ENCODE measurements around the gene SETD1B.

- TF ChIP-seq, protein P1, sequence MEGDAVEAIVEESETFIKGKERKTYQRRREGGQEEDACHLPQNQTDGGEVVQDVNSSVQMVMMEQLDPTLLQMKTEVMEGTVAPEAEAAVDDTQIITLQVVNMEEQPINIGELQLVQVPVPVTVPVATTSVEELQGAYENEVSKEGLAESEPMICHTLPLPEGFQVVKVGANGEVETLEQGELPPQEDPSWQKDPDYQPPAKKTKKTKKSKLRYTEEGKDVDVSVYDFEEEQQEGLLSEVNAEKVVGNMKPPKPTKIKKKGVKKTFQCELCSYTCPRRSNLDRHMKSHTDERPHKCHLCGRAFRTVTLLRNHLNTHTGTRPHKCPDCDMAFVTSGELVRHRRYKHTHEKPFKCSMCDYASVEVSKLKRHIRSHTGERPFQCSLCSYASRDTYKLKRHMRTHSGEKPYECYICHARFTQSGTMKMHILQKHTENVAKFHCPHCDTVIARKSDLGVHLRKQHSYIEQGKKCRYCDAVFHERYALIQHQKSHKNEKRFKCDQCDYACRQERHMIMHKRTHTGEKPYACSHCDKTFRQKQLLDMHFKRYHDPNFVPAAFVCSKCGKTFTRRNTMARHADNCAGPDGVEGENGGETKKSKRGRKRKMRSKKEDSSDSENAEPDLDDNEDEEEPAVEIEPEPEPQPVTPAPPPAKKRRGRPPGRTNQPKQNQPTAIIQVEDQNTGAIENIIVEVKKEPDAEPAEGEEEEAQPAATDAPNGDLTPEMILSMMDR (conservative IDR thresholded peaks at IDR 0.05; ENCODE audit: low read depth, low read length) = no peak
- TF ChIP-seq EZH2 (IDR thresholded peaks at IDR 0.05; ENCODE audit: borderline replicate concordance, low read depth, low read length, poor library complexity, severe bottlenecking) = no peak
Observed at GRCh38 chr12:121781998-121782979, 21.5 kb upstream of the SETD1B start.

Measured in A673 (cell line).